CD4-positive, alpha-beta T cell (primary cell): ENCODE data around the gene CFLAR. TPM values are rescaled to one million over a fixed set of nuclear protein-coding genes. Genes with fewer than 3 reads are reported as not detected.

Experiments
- ATAC-seq: fragments of 200-7000 bp; cut with Tn5 transposase; one replicate; pipeline ENCODE4 v1.10.0; 2022; ENCODE audit warnings: mild to moderate bottlenecking; ENCODE audit not compliant: poor library complexity
- CTCF ChIA-PET: fragments of 350-600 bp; sonication (Branson Sonifier 250); formaldehyde crosslinking; loops from one replicate; lab custom pipeline; 2021; ENCODE audit warnings: antibody characterized with exemption, inconsistent platforms; lab: Charles Lee
- POLR2A ChIA-PET: fragments of 350-600 bp; sonication (Branson Sonifier 250); formaldehyde crosslinking; loops from one replicate; lab custom pipeline; 2021; ENCODE audit warnings: antibody characterized with exemption, inconsistent platforms; lab: Charles Lee
- DNase-seq, 14 experiments: peaks; one replicate each; pipeline ENCODE4 v3.0.0-alpha.2; 2013 to 2020; ENCODE audit warnings: mixed read lengths in 2 of 14
- H3K27ac ChIP-seq, 2 donors: one replicate each; pipeline versions ENCODE4 v1.5.1 to v1.7.0; 2013; ENCODE audit warnings: low read length in 2 of 2, low read depth in 1 of 2, mild to moderate bottlenecking in 1 of 2
- H3K27me3 ChIP-seq, 2 experiments: 1 replicate in 1 of 2; 2 replicates in 1 of 2; pipeline versions ENCODE4 v1.6.1 to v1.7.0; 2013; ENCODE audit warnings: low read length in 2 of 2, control low read depth in 1 of 2, mild to moderate bottlenecking in 1 of 2, moderate library complexity in 1 of 2; ENCODE audit not compliant: insufficient read depth in 2 of 2, control insufficient read depth in 1 of 2
- H3K36me3 ChIP-seq: one replicate; pipeline ENCODE4 v1.6.1; 2013; ENCODE audit warnings: low read length, control low read depth; ENCODE audit not compliant: insufficient read depth
- H3K4me1 ChIP-seq: one replicate; pipeline ENCODE4 v1.6.1; 2013; ENCODE audit warnings: low read length, control low read depth; ENCODE audit not compliant: insufficient read depth
- H3K4me3 ChIP-seq: one replicate; pipeline ENCODE4 v1.5.1; 2013; ENCODE audit warnings: mild to moderate bottlenecking, low read length, moderate library complexity
- H3K9me3 ChIP-seq, 2 experiments: 1 replicate in 1 of 2; 2 replicates in 1 of 2; pipeline versions ENCODE4 v1.6.1 to v1.7.0; 2013; ENCODE audit warnings: low read length in 2 of 2, mild to moderate bottlenecking in 2 of 2, control low read depth in 1 of 2, moderate library complexity in 1 of 2; ENCODE audit not compliant: control insufficient read depth in 1 of 2, insufficient read depth in 1 of 2
- H3K27ac Mint-ChIP-seq: one replicate; pipeline ENCODE4 v1.8.0; 2020; ENCODE audit warnings: mixed read lengths
- H3K27me3 Mint-ChIP-seq: one replicate; pipeline ENCODE4 v1.8.0; 2021; ENCODE audit warnings: mixed read lengths
- H3K36me3 Mint-ChIP-seq: one replicate; pipeline ENCODE4 v1.8.0; 2021; ENCODE audit warnings: low read depth, mixed read lengths
- H3K4me1 Mint-ChIP-seq: one replicate; pipeline ENCODE4 v1.8.0; 2021; ENCODE audit warnings: low read depth, mixed read lengths
- H3K4me3 Mint-ChIP-seq: one replicate; pipeline ENCODE4 v1.8.0; 2020; ENCODE audit warnings: mild to moderate bottlenecking, mixed read lengths
- H3K9me3 Mint-ChIP-seq: one replicate; pipeline ENCODE4 v1.8.0; 2020; ENCODE audit warnings: mixed read lengths
- CTCF ChIP-seq: fragments of 200-600 bp; IDR thresholded peaks from one replicate; pipeline ENCODE4 v1.8.0; 2022; ENCODE audit warnings: antibody characterized with exemption, mild to moderate bottlenecking
- intact Hi-C, 2 experiments: fragments of 100-400 bp; cut with DNase I in 1 of 2; cut with micrococcal nuclease in 1 of 2; formaldehyde crosslinking; loops; one replicate each; pipeline versions ENCODE4 v1.15.1 to v1.9.0; 2023 to 2025; cut with DNase I, micrococcal nuclease
- total RNA-seq, 174 experiments: library from RNA in 2 of 174; stranded (reverse) in 2 of 174; gene quantifications; one replicate each; pipeline ENCODE4 v1.2.3 and lab custom pipeline; 2021 to 2026

Gene CFLAR
- total RNA-seq, 2 experiments from 2014 or later = 178 to 181 TPM

GRCh38 chr2:201126308-201127151 lies 10.6 kb downstream of the CFLAR start:
- Histone ChIP-seq H3K4me1 (peaks cover 86% of the 10 kb centered on the region), H3K9me3 (no peaks in the 10 kb centered on the region), H3K27ac (peak overlapping the region; percentile 65 to 84), H3K4me3 (peak overlapping the region; percentile 84), H3K36me3 (peaks cover 20% of the 10 kb centered on the region), H3K27me3 (no peaks in the 10 kb centered on the region)
- ChIA-PET POLR2A (interaction anchor here (0.6 to 1.7 kb wide), 7 partner anchors 22 to 325 kb away, joined by 3 to 5 read pairs (median 4); partner anchors contain the start of genes CASP10, CASP8, STRADB and TRAK2), CTCF (interaction anchor here (1.0 to 1.3 kb wide), 2 partner anchors 12 to 106 kb away, joined by 3 read pairs; no protein-coding TSS in a partner anchor)
- no peak for TF ChIP-seq CTCF
- ATAC-seq = no peak
- peak in 3 of 14 experiments; percentile 40 to 60 (median 41) for DNase-seq
- no peaks in the 10 kb centered on the region for H3K9me3 Mint-ChIP-seq
- H3K4me3 Mint-ChIP-seq = peak overlapping the region; percentile 88
- H3K27me3 Mint-ChIP-seq = no peaks in the 10 kb centered on the region
- H3K4me1 Mint-ChIP-seq = peaks cover 91% of the 10 kb centered on the region
- H3K36me3 Mint-ChIP-seq = peaks cover 34% of the 10 kb centered on the region
- peak overlapping the region; percentile 93 for H3K27ac Mint-ChIP-seq
- intact Hi-C loops = no loop called here

- Histone ChIP-seq H3K9me3 (no peaks in the 10 kb centered on the region), H3K36me3 (peaks cover 14% of the 10 kb centered on the region), H3K4me3 (peak overlapping the region; percentile 84), H3K4me1 (peaks cover 87% of the 10 kb centered on the region), H3K27ac (peak overlapping the region; percentile 65 to 84), H3K27me3 (no peaks in the 10 kb centered on the region)
- H3K27ac Mint-ChIP-seq = peak overlapping the region; percentile 93
- CTCF ChIA-PET = interaction anchor here (1.0 to 1.3 kb wide), 2 partner anchors 13 to 105 kb away, joined by 3 read pairs; no protein-coding TSS in a partner anchor
- H3K4me3 Mint-ChIP-seq = peak overlapping the region; percentile 88
- POLR2A ChIA-PET = interaction anchor here (1.1 to 1.7 kb wide), 4 partner anchors 57 to 324 kb away, joined by 3 to 5 read pairs (median 4); partner anchors contain the start of genes CASP8, STRADB and TRAK2
- no peaks in the 10 kb centered on the region for H3K27me3 Mint-ChIP-seq
- intact Hi-C loops = no loop called here
- ATAC-seq (no peak), DNase-seq (peak in 2 of 14 experiments; percentile 21)
- H3K4me1 Mint-ChIP-seq = peaks cover 91% of the 10 kb centered on the region
- no peaks in the 10 kb centered on the region for H3K9me3 Mint-ChIP-seq
- H3K36me3 Mint-ChIP-seq = peaks cover 35% of the 10 kb centered on the region
- TF ChIP-seq CTCF = no peak
Observed at GRCh38 chr2:201127152-201127511, 11.2 kb downstream of the CFLAR start.

- no peaks in the 10 kb centered on the region for H3K9me3 Mint-ChIP-seq
- peak overlapping the region; percentile 93 for H3K27ac Mint-ChIP-seq
- peak overlapping the region; percentile 88 for H3K4me3 Mint-ChIP-seq
- peak; percentile 21 for ATAC-seq
- Histone ChIP-seq H3K9me3 (no peaks in the 10 kb centered on the region), H3K4me3 (peak overlapping the region; percentile 84), H3K27ac (peak overlapping the region; percentile 65 to 84), H3K4me1 (peaks cover 87% of the 10 kb centered on the region), H3K36me3 (peaks cover 13% of the 10 kb centered on the region), H3K27me3 (no peaks in the 10 kb centered on the region)
- peaks cover 35% of the 10 kb centered on the region for H3K36me3 Mint-ChIP-seq
- ChIA-PET POLR2A (interaction anchor here (1.2 to 1.4 kb wide), 2 partner anchors 56 to 58 kb away, joined by 3 to 5 read pairs; no protein-coding TSS in a partner anchor), CTCF (interaction anchor here (1.0 to 1.3 kb wide), 2 partner anchors 13 to 105 kb away, joined by 3 read pairs; no protein-coding TSS in a partner anchor)
- DNase-seq = peak in 8 of 14 experiments; percentile 30 to 71 (median 52)
- no peak for TF ChIP-seq CTCF
- intact Hi-C loops = no loop called here
- H3K27me3 Mint-ChIP-seq = no peaks in the 10 kb centered on the region
- peaks cover 91% of the 10 kb centered on the region for H3K4me1 Mint-ChIP-seq
Observed at GRCh38 chr2:201127570-201127969, 11.6 kb downstream of the CFLAR start.
